Activated T-cell treated with anti-CD3 and anti-CD28 coated beads, Interleukin-2, amount 50 U/mL, for 48 hours (primary cell): ENCODE data around the gene ZNF385D.

Source experiments
- DNase-seq, 2 experiments: peaks; one replicate each; pipeline ENCODE4 v3.0.0-alpha.2; 2020

Gene ZNF385D, protein sequence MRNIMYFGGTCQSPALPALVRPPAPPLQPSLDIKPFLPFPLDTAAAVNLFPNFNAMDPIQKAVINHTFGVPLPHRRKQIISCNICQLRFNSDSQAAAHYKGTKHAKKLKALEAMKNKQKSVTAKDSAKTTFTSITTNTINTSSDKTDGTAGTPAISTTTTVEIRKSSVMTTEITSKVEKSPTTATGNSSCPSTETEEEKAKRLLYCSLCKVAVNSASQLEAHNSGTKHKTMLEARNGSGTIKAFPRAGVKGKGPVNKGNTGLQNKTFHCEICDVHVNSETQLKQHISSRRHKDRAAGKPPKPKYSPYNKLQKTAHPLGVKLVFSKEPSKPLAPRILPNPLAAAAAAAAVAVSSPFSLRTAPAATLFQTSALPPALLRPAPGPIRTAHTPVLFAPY

GRCh38 chr3:21750831-21751391, at the start of gene ZNF385D:
TSS of gene ZNF385D (minus strand) at chr3:21751210. CDS start at chr3:21750916, 294 bp downstream.
- no peak for DNase-seq

- DNase-seq: no peak
Measured at GRCh38 chr3:21798356-21799088, 47.5 kb upstream of the ZNF385D start.

DNA sequence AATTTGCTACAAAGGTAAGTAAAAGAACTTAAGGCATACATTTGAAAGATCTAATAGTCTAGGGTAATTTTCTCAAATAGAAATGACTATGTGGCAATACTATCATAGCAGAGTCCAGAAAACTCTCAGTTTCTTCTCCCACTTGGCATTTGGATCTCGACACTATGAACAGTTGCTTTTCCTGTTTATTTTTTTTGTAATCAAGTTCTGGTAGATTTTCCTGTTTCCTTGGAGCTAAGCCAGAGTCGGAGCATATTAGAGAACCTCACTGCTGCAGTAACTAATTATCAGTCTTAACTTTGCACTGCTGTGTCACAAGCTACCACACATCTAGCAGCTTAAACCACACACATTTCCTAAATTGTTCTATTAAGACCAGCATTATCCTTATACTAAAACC, 44.9 kb upstream of the ZNF385D start:
- DNase-seq: no peak

DNA sequence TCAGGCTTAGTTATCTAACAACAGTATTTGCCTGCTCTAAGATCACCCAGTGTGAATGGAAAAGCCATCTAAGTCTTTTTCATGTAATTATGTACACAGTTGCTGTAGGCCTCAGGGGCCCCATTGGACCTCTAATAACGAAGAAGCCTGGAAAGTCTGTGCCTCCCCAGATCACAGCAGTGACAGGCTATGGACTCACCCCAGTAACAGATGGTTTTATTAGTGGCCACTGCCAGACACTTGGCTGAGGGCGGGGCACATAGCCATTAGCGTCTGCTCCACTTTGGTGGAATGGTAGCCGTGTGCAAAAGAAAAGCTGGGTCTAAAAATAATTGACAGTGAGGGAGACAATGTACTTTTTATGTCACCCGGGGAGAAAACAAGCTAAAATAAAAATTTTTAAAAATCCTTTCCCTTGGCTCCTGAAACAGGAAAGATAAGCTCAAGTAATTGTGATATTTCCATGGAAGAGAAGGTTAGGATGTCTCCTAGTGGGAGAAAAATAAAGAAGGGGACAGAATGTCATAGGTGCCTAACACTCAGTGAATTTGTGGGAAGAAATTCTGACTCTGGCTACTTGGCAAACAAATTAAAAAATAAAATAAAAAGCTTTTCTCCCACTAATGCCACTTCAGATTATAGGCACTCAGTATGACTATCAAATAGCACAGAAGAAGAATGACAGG, 44.3 kb upstream of the ZNF385D start:
- no peak for DNase-seq

DNA sequence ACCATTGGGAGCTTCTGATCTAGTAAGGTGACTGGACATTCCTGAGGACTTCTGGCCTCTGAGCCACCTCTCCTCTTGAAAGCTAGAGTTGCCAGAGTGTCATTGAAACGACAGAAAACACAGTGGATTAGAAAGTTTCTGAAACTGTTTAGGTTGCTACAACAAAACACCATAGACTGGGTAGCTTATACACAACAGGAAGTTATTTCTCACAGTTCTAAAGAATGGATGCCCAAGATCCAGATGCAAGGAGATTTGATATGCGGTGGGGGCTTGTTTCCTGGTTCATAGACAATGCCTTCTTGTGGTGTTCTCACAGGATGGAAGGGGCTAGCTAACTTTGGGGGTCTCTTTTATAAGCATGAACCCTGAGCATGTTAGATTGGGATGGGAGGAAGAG, 43.3 kb upstream of the ZNF385D start:
- DNase-seq: no peak

- DNase-seq: no peak
Measured at GRCh38 chr3:21792176-21792575, 41.2 kb upstream of the ZNF385D start.

DNA sequence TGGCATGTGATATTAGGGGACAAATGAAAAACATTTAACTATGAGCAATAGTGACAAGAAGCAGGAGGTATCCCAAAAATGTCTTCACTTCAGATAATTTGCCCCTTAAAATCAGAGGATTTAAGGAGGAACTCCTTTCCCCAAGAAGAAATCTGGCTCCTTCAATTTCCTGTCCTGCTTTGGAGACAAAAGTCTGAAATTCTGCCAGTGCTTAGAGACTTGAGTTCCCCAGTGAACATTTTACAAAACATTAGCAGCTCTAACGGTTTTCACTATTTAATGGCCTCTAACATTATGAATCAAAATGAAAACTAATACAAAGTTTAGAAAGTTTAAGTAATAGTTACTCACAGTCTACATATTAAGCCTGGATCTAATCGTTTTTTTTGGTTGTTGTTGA, 40.3 kb upstream of the ZNF385D start:
- DNase-seq: no peak

DNA sequence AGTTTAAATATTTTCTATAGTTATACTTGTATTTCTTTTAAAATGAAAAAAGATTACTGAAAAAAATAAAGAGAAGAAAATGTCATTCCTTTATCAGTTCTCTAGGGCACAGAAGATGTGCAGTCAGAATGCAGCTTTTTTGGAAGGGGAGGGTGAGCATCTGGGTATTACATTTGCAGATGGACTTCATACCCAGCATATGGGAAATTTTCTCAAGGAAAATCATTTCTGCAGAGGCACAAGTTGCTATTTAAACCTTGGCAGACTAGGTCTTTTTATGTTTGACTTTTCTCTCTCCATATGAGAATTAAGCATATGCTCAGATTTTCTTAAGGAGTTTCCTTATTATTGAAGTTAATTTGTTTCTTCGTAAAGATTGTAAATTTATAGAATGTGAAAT, 39.5 kb upstream of the ZNF385D start:
- DNase-seq: no peak

GRCh38 chr3:21789730-21790129, 38.7 kb upstream of the ZNF385D start:
- no peak for DNase-seq

GRCh38 chr3:21786438-21786797, 35.4 kb upstream of the ZNF385D start:
- DNase-seq: no peak

DNA sequence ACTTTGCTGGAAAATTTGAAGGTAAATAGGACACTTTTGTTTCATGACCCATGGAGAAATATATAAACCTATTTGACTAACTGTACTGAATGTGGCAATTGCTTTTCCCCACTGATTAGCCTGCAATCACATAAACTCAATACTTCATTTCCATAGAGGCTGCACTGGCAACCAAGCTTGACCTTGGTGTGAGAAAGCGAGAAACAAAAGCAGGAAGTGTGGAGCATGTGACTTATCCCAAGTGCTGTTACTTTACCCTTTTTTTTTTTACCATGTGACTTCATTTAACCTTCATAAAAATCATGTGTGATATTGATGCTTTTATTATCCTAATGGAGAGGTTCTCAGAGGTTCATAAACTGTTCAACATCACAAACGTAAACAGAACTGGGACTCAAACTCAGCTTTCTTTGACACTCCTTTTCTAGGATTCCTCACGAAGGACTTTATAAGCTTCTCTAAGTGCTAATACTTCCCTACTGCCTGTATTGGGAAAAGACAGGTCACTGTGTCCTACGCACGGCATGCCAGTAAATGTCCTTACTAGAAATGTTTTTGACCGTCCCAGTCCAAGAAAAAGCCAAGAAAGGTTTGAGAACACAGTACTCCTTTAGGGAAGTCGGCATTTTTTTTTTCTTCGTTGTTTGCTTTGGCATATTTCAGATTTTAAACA, 34.9 kb upstream of the ZNF385D start:
- DNase-seq: no peak

DNA sequence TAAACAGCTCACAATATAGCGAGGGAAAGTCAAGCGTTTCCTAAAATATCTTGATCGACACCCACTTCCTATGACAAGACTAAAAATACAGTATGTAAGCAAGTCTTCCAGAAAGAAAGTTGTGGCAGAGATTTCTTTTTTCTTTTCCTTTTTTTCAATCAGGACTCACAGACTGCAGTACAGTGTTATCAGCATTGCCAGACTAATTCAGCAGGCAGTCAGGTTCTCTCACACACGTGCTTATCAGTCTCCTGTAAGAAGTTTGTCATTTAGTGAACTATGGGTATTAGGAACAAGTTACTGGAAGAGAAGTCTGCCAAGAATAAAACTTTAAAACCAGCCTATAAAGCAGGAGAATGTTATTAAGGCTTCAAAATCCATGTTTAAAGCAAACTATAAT, 32.8 kb upstream of the ZNF385D start:
- DNase-seq: no peak

DNA sequence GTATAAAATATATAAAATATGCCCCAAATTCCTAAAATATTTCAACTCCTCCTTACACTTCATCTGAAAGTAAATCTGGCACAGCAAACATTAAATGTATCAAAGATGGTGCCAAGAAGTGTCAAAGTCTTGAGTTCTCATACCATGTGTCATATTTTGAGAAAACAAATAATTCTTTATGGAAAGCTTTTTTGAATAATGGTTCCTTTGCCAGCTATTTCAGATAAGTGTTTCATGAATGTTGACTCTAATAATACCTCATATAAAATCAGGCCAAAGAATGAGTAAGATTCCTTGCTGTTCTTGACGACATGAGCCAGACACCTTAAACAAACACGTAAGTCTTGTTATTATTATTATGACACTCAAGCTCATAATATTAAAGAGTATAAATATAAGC, 30.3 kb upstream of the ZNF385D start:
- no peak for DNase-seq

- no peak for DNase-seq
Measured at GRCh38 chr3:21779909-21780308, 28.9 kb upstream of the ZNF385D start.

GRCh38 chr3:21778715-21779114, 27.7 kb upstream of the ZNF385D start:
- no peak for DNase-seq

DNA sequence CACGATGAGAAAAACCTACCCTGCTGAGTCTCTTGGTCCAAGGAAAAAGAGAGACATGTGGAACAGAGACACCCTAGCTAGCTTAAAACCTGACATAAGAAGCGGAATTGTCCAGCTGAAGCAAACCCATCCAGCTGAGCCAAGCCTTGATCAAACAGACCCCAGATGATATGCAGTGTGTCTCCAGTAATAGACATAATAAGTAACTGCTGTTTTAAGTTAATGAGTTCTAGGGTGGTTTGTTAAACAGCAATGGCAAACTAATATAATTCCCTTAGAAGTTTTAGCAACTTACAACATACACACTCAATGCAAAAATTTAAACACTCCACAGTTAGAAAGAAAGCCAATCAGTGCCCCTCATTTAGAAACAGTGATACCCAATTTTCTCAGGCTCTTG, 26.8 kb upstream of the ZNF385D start:
- DNase-seq: no peak

- no peak for DNase-seq
Measured at GRCh38 chr3:21766002-21766401, 15.0 kb upstream of the ZNF385D start.

DNA sequence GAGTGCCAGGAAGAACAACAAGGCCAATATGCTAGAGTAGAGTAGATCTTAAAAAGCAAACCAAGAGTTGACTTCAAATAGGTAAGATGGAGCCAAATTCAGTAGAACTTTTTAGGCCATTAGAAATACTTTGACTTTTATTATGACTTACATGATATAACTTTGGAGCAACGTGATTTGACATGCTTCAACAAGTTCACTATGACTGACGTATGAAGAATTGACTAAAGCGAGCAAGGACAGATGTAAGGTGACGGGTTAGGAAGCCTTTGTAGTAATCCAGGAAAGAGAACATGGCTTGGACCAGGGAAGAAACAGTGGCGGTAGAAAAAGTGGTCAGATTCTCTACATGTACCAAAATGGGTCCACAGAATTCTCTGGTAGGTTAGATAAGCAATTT, 4.9 kb upstream of the ZNF385D start:
- DNase-seq: no peak

DNA sequence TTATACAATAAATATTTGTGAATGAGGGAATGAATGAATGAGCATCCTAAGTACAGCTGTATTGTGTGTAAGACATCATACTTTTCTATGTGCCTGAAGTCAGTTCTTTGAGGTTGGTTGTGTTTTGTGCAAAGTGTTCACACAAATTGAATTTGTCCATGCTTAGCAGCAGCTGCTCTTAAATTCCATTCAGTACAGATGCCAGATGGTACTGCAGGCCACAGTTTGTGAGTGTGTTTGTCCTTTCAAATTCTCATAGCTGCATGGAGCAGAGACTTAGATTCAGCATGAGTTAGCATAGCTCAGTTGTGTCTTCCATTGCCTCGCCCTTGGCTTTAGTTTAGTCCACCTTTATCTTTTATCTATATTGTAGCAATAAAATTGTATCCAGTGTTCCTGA, 3.8 kb upstream of the ZNF385D start:
- no peak for DNase-seq

- no peak for DNase-seq
Measured at GRCh38 chr3:21752749-21753347, 1.8 kb upstream of the ZNF385D start.

- no peak for DNase-seq
Measured at GRCh38 chr3:21751886-21752285, 876 bp upstream of the ZNF385D start.

GRCh38 chr3:21750080-21750696, 822 bp downstream of the ZNF385D start:
- no peak for DNase-seq
